Mesothelial cell of epicardium (in vitro differentiated cells): ENCODE results near the gene NBL1. TPM values are rescaled to one million over a fixed set of nuclear protein-coding genes. Genes with fewer than 3 reads are reported as not detected.

ENCODE experiments used
- DNase-seq, 2 experiments: peaks; one replicate each; pipeline ENCODE4 v3.0.0; 2021; ENCODE audit warnings: low spot score in 2 of 2; ENCODE audit not compliant: unreplicated experiment in 2 of 2
- H3K27ac Mint-ChIP-seq: 2 replicates; pipeline ENCODE4 v1.8.0; 2021; ENCODE audit warnings: mixed read lengths
- H3K27me3 Mint-ChIP-seq: 2 replicates; pipeline ENCODE4 v1.8.0; 2021; ENCODE audit warnings: low read depth, mixed read lengths
- H3K36me3 Mint-ChIP-seq: 2 replicates; pipeline ENCODE4 v1.8.0; 2021; ENCODE audit warnings: mixed read lengths
- H3K4me1 Mint-ChIP-seq: 2 replicates; pipeline ENCODE4 v1.8.0; 2021; ENCODE audit warnings: mixed read lengths
- H3K4me3 Mint-ChIP-seq: 2 replicates; pipeline ENCODE4 v1.8.0; 2021; ENCODE audit warnings: mild to moderate bottlenecking, moderate library complexity, mixed read lengths
- H3K9me3 Mint-ChIP-seq: 2 replicates; pipeline ENCODE4 v1.8.0; 2021; ENCODE audit warnings: mixed read lengths
- CTCF ChIP-seq: fragments of 200-600 bp; sonication (generic); IDR thresholded peaks from one replicate; pipeline ENCODE4 v1.5.0; 2021; ENCODE audit warnings: antibody characterized with exemption; ENCODE audit not compliant: unreplicated experiment
- total RNA-seq: library from RNA; stranded (reverse); gene quantifications from 3 replicates; pipeline ENCODE4 v1.2.1, GENCODE V29; 2021

The NBL1 gene
- total RNA-seq, 1 donor from 2014 or later: 22.9 TPM

- Mint-ChIP-seq H3K36me3 (no peaks in the 10 kb centered on the region), H3K27ac (no peak overlapping the region), H3K9me3 (no peaks in the 10 kb centered on the region), H3K4me1 (peaks cover 7% of the 10 kb centered on the region), H3K27me3 (peaks cover 9% of the 10 kb centered on the region), H3K4me3 (no peak overlapping the region)
- TF ChIP-seq CTCF: no peak
- no peak for DNase-seq
Observed at GRCh38 chr1:19655718-19656080, 11.6 kb downstream of the NBL1 start.

GRCh38 chr1:19656134-19656779 lies 12.1 kb downstream of the NBL1 start:
- Mint-ChIP-seq H3K27ac (no peak overlapping the region), H3K4me1 (peaks cover 7% of the 10 kb centered on the region), H3K4me3 (no peak overlapping the region), H3K9me3 (no peaks in the 10 kb centered on the region), H3K36me3 (no peaks in the 10 kb centered on the region), H3K27me3 (peaks cover 14% of the 10 kb centered on the region)
- DNase-seq: no peak
- no peak for TF ChIP-seq CTCF

GRCh38 chr1:19656780-19657466 lies 12.8 kb downstream of the NBL1 start:
- H3K9me3 Mint-ChIP-seq: no peaks in the 10 kb centered on the region
- H3K4me3 Mint-ChIP-seq: no peak overlapping the region
- DNase-seq: no peak
- H3K27me3 Mint-ChIP-seq: peaks cover 18% of the 10 kb centered on the region
- H3K36me3 Mint-ChIP-seq: no peaks in the 10 kb centered on the region
- TF ChIP-seq CTCF: no peak
- H3K4me1 Mint-ChIP-seq: peaks cover 7% of the 10 kb centered on the region
- no peak overlapping the region for H3K27ac Mint-ChIP-seq

- no peak for TF ChIP-seq CTCF
- no peak overlapping the region for H3K4me3 Mint-ChIP-seq
- H3K9me3 Mint-ChIP-seq: no peaks in the 10 kb centered on the region
- DNase-seq: no peak
- H3K27me3 Mint-ChIP-seq: peaks cover 24% of the 10 kb centered on the region
- H3K4me1 Mint-ChIP-seq: peaks cover 7% of the 10 kb centered on the region
- no peak overlapping the region for H3K27ac Mint-ChIP-seq
- H3K36me3 Mint-ChIP-seq: no peaks in the 10 kb centered on the region
Observed at GRCh38 chr1:19657511-19657910, 13.4 kb downstream of the NBL1 start.

- TF ChIP-seq CTCF: no peak
- Mint-ChIP-seq H3K27ac (no peak overlapping the region), H3K4me1 (peaks cover 7% of the 10 kb centered on the region), H3K27me3 (peaks cover 31% of the 10 kb centered on the region), H3K4me3 (no peak overlapping the region), H3K9me3 (no peaks in the 10 kb centered on the region), H3K36me3 (no peaks in the 10 kb centered on the region)
- no peak for DNase-seq
Observed at GRCh38 chr1:19658186-19658585, 14.1 kb downstream of the NBL1 start.
